ENCODE results near the gene ARHGDIB. TPM values are rescaled to one million over a fixed set of nuclear protein-coding genes. Genes with fewer than 3 reads are reported as not detected.

ARHGDIB gene
- total RNA-seq, 1 experiment from 2014 or later, result 4.3 TPM

- TF ChIP-seq EZH2 (IDR thresholded peaks at IDR 0.05), result no peak
- TF ChIP-seq MAX (IDR thresholded peaks at IDR 0.05), result no peak
- no peak for TF ChIP-seq ZFX (IDR thresholded peaks at IDR 0.05)
- no peak for TF ChIP-seq FOSL1 (IDR thresholded peaks at IDR 0.05; ENCODE audit: low read depth)
Observed at GRCh38 chr12:14965221-14965620, 3.8 kb upstream of the ARHGDIB start (continued).

GRCh38 chr12:14964406-14964805, 3.0 kb upstream of the ARHGDIB start:
- Histone ChIP-seq H3K9me3 (ENCODE audit: control insufficient read depth in 1 of 2, insufficient read depth in 1 of 2, low read depth in 1 of 2, low read length in 2 of 2) (no peaks in the 10 kb centered on the region), H3K4me3 (replicated peaks in 1 of 2; ENCODE audit: low read depth in 1 of 2, low read length in 2 of 2) (no peak overlapping the region), H3K9me2 (ENCODE audit: insufficient read depth) (no peaks in the 10 kb centered on the region), H3K36me3 (ENCODE audit: control insufficient read depth in 1 of 2, insufficient read depth in 2 of 2, low read length in 2 of 2) (no peaks in the 10 kb centered on the region), H3K79me2 (ENCODE audit: insufficient read depth, low read length) (no peaks in the 10 kb centered on the region), H3K4me1 (ENCODE audit: control insufficient read depth in 1 of 2, insufficient read depth in 2 of 2, low read length in 2 of 2) (peaks cover 0 to 7% of the 10 kb centered on the region in 2 experiments; a peak in 2 of 4 replicates), H4K20me1 (ENCODE audit: insufficient read depth) (no peaks in the 10 kb centered on the region), H3K27me3 (ENCODE audit: insufficient read depth, low read length) (no peaks in the 10 kb centered on the region), H3K4me2 (ENCODE audit: low read length) (no peak overlapping the region), H2AFZ (ENCODE audit: low read depth, low read length, poor library complexity, severe bottlenecking) (no peak overlapping the region), H3K9ac (ENCODE audit: low read length) (no peak overlapping the region), H3K27ac (ENCODE audit: low read depth, low read length) (no peak overlapping the region)
- no peak for TF ChIP-seq POLR2A (IDR thresholded peaks at IDR 0.05; ENCODE audit: borderline replicate concordance, extremely low read depth, insufficient read depth, insufficient read length)
- no peak for TF ChIP-seq ZFX (IDR thresholded peaks at IDR 0.05)
- no peak for TF ChIP-seq SIN3A (IDR thresholded peaks at IDR 0.05; ENCODE audit: low read depth)
- TF ChIP-seq JUND (IDR thresholded peaks at IDR 0.05), result no peak
- no peak for TF ChIP-seq EZH2 (IDR thresholded peaks at IDR 0.05)
- no peak for TF ChIP-seq SP1 (IDR thresholded peaks at IDR 0.05; ENCODE audit: low read depth)
- TF ChIP-seq YY1 (IDR thresholded peaks at IDR 0.05; ENCODE audit: extremely low read depth, insufficient replicate concordance, low read depth, low read length), result no peak
- no peak for TF ChIP-seq EGR1 (IDR thresholded peaks at IDR 0.05; ENCODE audit: low read depth)
- TF ChIP-seq POLR2AphosphoS5 (IDR thresholded peaks at IDR 0.05; ENCODE audit: low read depth, low read length), result no peak
- TF ChIP-seq EZH2phosphoT487 (IDR thresholded peaks at IDR 0.05; ENCODE audit: borderline replicate concordance), result no peak
- TF ChIP-seq ELF1 (IDR thresholded peaks at IDR 0.05; ENCODE audit: borderline replicate concordance, low read depth), result no peak
- TF ChIP-seq TCF7L2 (IDR thresholded peaks at IDR 0.05; ENCODE audit: borderline replicate concordance, extremely low read depth, insufficient read depth, insufficient read length), result no peak
- TF ChIP-seq FOSL1 (IDR thresholded peaks at IDR 0.05; ENCODE audit: low read depth), result no peak
- TF ChIP-seq SRF (IDR thresholded peaks at IDR 0.05; ENCODE audit: low read depth), result no peak
- TF ChIP-seq CBX3 (IDR thresholded peaks at IDR 0.05; ENCODE audit: low read depth), result no peak
- TF ChIP-seq, protein P1, sequence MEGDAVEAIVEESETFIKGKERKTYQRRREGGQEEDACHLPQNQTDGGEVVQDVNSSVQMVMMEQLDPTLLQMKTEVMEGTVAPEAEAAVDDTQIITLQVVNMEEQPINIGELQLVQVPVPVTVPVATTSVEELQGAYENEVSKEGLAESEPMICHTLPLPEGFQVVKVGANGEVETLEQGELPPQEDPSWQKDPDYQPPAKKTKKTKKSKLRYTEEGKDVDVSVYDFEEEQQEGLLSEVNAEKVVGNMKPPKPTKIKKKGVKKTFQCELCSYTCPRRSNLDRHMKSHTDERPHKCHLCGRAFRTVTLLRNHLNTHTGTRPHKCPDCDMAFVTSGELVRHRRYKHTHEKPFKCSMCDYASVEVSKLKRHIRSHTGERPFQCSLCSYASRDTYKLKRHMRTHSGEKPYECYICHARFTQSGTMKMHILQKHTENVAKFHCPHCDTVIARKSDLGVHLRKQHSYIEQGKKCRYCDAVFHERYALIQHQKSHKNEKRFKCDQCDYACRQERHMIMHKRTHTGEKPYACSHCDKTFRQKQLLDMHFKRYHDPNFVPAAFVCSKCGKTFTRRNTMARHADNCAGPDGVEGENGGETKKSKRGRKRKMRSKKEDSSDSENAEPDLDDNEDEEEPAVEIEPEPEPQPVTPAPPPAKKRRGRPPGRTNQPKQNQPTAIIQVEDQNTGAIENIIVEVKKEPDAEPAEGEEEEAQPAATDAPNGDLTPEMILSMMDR (IDR thresholded peaks at IDR 0.05 in 2 of 3, conservative IDR thresholded peaks at IDR 0.05 in 1 of 3; ENCODE audit: borderline replicate concordance in 1 of 3, insufficient read depth in 1 of 3, low read depth in 2 of 3, low read length in 2 of 3), result no peak
- no peak for TF ChIP-seq MAX (IDR thresholded peaks at IDR 0.05)
- CTCF ChIA-PET, result no interaction called here
- no TSS peak for BruUV-seq (replicated peaks)
- POLR2A ChIA-PET, result no interaction called here
- DNase-seq (ENCODE audit: low read depth, low spot score) (no peak), ATAC-seq (no peak)
- intact Hi-C loops (cut with micrococcal nuclease), result no loop called here
- RAD21 ChIA-PET (ENCODE audit: low non-redundant PET in 1 of 2, low total read pairs in 2 of 2, uncharacterized antibody in 2 of 2, unreplicated experiment in 2 of 2), result interaction anchor here in 1 of 2 experiments (0.5 kb wide), 1 partner anchor 13 kb away, joined by 3 read pairs; no protein-coding TSS in a partner anchor
